GM18868 (cell line): Measurements from ENCODE around the gene HNRNPUL1.

Source experiments
- ATAC-seq: cut with Tn5 transposase; IDR thresholded peaks from one replicate; pipeline ENCODE4 v1.9.1; 2021; ENCODE audit warnings: mild to moderate bottlenecking, moderate library complexity; ENCODE audit not compliant: unreplicated experiment

HNRNPUL1 gene

GRCh38 chr19:41307090-41307875 is 43.1 kb downstream of the HNRNPUL1 start:
- no peak for ATAC-seq

- no peak for ATAC-seq
Observed at GRCh38 chr19:41307954-41308449, 43.8 kb downstream of the HNRNPUL1 start.

- no peak for ATAC-seq
Observed at GRCh38 chr19:41308450-41309179, 44.4 kb downstream of the HNRNPUL1 start.

- no peak for ATAC-seq
Observed at GRCh38 chr19:41309180-41310032, 45.2 kb downstream of the HNRNPUL1 start.

- ATAC-seq: peak; percentile 63
Observed at GRCh38 chr19:41310033-41310831, 46.1 kb downstream of the HNRNPUL1 start, which contains the start of gene CCDC97. TSS of gene CCDC97 (plus strand) at chr19:41310172. CDS start at chr19:41310311, 139 bp downstream.

GRCh38 chr19:41311072-41311471 is 46.9 kb downstream of the HNRNPUL1 start:
- ATAC-seq: no peak

- ATAC-seq: no peak
Observed at GRCh38 chr19:41311613-41312012, 47.4 kb downstream of the HNRNPUL1 start.

- ATAC-seq: no peak
Observed at GRCh38 chr19:41316306-41316920, 52.2 kb downstream of the HNRNPUL1 start.

- ATAC-seq: no peak
Observed at GRCh38 chr19:41318696-41319499, 54.7 kb downstream of the HNRNPUL1 start.

- no peak for ATAC-seq
Observed at GRCh38 chr19:41319500-41320184, 55.5 kb downstream of the HNRNPUL1 start.

- no peak for ATAC-seq
Observed at GRCh38 chr19:41320185-41320518, 56.0 kb downstream of the HNRNPUL1 start.

GRCh38 chr19:41320568-41320967 is 56.4 kb downstream of the HNRNPUL1 start:
- no peak for ATAC-seq

GRCh38 chr19:41321204-41321599 is 57.0 kb downstream of the HNRNPUL1 start:
- no peak for ATAC-seq

GRCh38 chr19:41321600-41322270 is 57.6 kb downstream of the HNRNPUL1 start:
- ATAC-seq: no peak

- no peak for ATAC-seq
Observed at GRCh38 chr19:41322451-41322850, 58.3 kb downstream of the HNRNPUL1 start.

GRCh38 chr19:41323023-41323422 is 58.9 kb downstream of the HNRNPUL1 start:
- no peak for ATAC-seq

- no peak for ATAC-seq
Observed at GRCh38 chr19:41323430-41324125, 59.4 kb downstream of the HNRNPUL1 start.
